HG03571 (cell line): ENCODE measurements around the gene SUN3.

Source experiments
- ATAC-seq: cut with Tn5 transposase; IDR thresholded peaks from one replicate; pipeline ENCODE4 v1.9.1; 2021; ENCODE audit not compliant: unreplicated experiment

SUN3 gene

GRCh38 chr7:48028938-48029337 is at the start of gene SUN3:
Gene SUN3, minus strand, starts transcription at chr7:48029107. Its CDS starts 169 bp downstream, at chr7:48028938.
- ATAC-seq, result no peak

DNA sequence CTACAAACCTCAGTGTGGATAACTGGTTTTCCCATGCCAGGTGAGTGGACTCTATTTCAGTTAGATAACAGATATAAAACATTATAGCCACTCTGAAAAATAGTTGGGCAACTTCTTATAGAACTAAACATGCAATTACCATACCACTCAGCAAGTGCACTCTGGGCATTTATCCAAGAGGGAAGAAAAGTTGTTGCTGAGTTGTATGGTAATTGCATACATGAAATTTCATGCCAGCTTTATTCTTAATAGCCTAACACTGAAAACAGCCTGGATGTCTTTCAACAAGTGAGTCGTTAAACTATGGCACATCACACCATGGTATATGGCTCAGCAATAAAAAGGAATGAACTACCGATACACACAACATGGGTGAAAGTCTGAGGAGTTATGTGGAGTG is 49.6 kb upstream of the SUN3 start:
- ATAC-seq, result no peak

DNA sequence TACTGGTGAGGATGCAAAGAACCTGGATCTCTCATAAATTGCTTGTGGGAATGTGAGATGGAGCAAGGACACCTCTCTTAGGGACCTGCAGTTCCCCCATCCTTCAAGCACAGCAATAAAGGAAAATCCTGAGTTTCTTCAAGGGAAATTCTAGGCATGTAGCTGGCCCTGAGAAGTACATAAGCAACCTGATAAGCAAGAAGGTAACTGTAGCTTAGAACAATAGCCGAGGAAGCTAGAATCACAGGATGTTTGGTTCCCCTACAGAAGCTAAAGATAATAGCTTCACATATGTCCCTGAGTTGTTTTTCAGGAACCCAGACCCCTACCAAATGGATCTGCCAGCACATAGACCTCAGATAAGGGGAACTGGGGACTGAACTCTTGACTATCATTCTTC is 48.5 kb upstream of the SUN3 start:
- no peak for ATAC-seq

GRCh38 chr7:48074204-48074654 is 45.3 kb upstream of the SUN3 start:
- no peak for ATAC-seq

- ATAC-seq, result no peak
These were observed 38.6 kb upstream of the SUN3 start for GRCh38 chr7:48067475-48067874.

GRCh38 chr7:48063985-48064384 is 35.1 kb upstream of the SUN3 start:
- no peak for ATAC-seq

DNA sequence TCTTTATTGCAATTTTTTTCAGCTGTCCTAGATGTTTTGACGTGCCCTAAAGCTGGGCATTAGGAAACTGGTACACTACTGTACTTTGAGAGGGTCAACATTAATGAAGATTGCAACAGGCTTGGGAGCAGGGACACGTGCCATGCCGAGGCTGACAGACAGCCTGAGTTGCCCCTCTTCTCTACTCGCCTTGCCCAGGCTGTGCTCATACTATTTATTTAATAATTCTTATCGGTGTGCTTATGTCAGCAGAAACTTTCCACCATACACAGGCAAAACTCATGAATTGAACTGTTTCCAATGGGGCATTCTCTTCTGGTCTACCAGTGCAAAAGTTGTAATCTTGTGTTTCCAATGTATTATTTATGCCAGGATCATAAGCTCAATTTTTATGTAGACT is 30.8 kb upstream of the SUN3 start:
- ATAC-seq, result no peak

- no peak for ATAC-seq
These were observed 30.1 kb upstream of the SUN3 start for GRCh38 chr7:48058990-48059389.

DNA sequence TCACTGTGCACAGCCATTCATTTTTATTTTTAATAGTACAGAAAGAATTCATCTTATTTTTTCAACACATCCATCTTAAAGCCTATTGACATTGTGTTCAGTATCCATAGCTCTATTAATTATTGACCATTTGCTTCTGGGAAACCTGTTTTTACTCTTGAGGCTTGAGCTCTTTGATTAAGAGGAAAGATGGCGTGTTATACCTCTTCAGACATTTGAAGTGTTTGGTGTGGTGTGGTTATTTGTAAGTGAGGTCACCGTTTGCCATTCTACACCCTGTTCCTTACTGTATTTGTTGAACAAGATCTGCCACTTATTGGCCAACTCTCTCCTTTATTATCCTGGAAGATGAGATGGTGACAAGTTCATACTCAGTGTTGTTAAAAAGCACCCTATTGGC is 24.8 kb upstream of the SUN3 start:
- no peak for ATAC-seq

DNA sequence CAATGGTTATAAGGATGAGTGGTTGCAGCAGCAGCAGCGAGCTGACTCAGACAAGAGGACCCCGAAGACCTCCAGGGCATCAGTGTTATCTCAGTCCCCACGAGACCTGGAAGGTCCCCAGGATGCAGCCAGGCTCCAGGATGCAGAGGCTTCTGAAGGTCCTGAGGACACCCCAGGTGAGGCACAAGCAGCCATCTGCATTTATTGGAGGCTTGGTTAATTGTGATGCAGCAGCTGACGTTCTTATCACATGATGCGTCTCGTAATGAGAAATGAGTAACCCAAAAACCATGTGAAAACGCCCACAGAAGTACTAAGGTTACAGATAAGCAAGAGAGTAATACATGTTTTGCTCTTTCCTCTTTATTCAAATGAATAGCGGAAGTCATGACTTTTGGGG is 23.8 kb upstream of the SUN3 start:
- no peak for ATAC-seq

DNA sequence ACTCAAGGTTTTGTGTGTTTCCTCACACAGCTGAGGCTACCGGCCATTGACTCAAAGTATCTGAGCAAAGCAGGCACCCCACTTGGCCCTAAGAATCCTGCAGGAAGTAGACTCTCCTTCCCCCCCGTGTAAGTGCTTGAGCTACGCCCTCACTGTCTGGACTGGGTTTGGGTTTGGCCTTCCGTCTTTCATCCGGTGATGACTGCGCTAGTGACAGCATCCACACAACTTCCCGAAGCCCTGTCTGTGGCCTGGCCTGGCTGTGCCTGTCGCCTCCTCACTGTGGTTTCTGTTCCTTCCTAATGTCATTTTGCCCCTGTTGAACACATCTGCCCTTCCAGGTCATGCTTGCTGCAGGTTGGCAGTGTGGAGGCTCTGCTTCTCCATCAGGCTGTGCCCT is 20.9 kb upstream of the SUN3 start:
- no peak for ATAC-seq

- ATAC-seq, result no peak
These were observed 19.2 kb upstream of the SUN3 start for GRCh38 chr7:48048113-48048512.

- no peak for ATAC-seq
These were observed 17.6 kb upstream of the SUN3 start for GRCh38 chr7:48046458-48046857.

DNA sequence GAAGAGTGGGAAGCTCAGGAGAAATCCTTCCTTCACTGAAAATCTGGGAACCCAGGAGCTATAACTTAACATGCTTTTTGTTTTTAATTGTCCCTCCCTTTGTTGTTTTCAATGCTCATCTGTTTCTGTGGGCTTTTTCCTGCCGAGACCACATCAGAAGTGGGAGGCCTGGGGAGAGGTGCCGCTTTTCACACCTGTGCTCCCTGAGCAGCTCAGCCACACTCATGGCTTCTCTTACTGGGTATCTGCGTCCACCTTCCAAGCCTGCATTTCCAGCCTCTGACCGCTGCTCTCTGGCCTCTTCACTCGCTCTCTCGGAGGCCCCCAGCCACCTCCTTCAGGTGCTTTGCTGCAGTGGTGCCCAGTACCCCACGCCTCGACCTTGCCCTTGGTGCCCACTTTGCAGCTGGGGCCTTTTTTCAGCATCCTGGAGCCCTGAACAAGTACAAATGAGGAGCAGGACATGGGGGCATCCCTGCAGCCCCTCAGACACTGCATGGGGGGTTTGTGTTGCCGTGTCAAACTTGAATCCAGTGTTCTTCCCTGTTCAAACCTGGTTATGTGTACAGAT is 16.4 kb upstream of the SUN3 start:
- ATAC-seq, result no peak

GRCh38 chr7:48042636-48043035 is 13.7 kb upstream of the SUN3 start:
- no peak for ATAC-seq

- ATAC-seq, result no peak
These were observed 13.3 kb upstream of the SUN3 start for GRCh38 chr7:48042216-48042615.

DNA sequence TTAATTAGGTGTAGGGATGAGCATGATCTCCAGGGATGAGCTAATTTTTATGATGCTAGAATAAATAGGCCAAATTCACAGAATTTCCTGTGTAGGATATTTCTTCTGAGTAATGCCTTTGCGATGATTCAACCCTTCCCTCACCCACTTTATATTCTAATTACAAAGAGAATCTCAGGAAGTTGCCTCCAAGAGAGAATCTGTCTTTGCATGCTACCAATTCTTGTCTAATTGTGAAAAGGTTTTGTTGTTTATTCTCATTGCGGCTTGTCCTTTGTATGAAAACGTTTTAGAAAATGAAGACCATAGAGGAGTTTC is 12.7 kb upstream of the SUN3 start:
- ATAC-seq, result no peak

DNA sequence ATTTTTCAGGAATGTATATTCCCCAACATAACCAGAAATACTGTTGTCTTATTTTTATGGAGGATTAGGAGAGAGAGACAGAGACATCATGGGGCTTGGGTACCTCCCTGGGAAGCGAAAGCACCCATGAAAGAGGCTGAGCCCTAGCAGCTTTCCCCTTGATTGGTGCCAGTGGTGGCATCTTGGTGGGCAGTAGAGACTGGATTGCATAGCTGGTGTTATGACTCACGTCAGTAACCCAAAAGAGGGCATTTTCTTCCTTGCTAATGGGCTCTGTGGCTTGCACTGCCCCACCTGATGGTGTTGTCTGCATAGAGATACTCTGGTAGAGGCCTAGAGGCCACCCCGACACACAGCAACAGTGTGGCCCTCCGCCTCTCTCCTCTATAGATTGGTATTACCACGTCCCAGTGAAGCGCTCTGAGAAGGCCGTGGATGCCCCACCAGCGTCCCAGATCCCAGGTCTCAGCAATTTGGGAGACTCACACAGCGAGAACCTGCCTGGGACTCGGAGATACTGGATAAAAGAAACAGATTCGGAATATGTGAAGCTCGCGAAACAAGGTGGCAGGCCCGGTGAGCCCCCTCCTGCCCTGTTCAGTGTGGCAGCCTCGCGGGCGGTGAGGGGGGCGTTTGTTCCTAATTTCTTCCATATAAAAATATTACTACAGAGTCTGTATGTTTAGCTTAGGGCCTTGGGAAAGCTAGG is 12.2 kb upstream of the SUN3 start:
- no peak for ATAC-seq

GRCh38 chr7:48038815-48039506 is 10.1 kb upstream of the SUN3 start:
- ATAC-seq, result no peak

- no peak for ATAC-seq
These were observed 7.1 kb upstream of the SUN3 start for GRCh38 chr7:48035967-48036478.

GRCh38 chr7:48035301-48035966 is 6.5 kb upstream of the SUN3 start, which contains the start of gene C7orf57:
Gene C7orf57, plus strand, starts transcription at chr7:48035543. Its CDS starts 766 bp downstream, at chr7:48036309.
- ATAC-seq, result peak; percentile 98

DNA sequence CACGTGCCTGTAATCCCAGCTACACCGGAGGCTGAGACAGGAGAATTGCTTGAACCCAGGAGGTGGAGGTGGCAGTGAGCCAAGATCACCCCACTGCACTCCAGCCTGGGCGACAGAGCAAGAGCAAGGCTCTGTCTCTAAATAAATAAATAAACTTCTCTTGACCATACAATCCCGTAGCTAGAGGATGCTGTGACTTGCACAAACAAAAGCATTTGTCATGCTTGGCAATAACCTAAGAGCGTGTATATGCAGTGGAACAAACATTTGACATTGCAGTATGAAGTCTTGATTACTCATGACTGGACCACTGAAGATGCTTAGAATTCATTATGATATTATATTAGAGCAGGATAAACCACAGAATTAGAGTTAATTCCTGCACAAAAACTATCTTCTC is 5.0 kb upstream of the SUN3 start:
- ATAC-seq, result no peak
